HG02623 (cell line): ENCODE results near the gene TRPT1.

Experiments used
- ATAC-seq: cut with Tn5 transposase; IDR thresholded peaks from one replicate; pipeline ENCODE4 v1.9.1; 2021; ENCODE audit warnings: moderate library complexity; ENCODE audit not compliant: unreplicated experiment

The TRPT1 gene

GRCh38 chr11:64181506-64182411 is 44.2 kb downstream of the TRPT1 start:
- no peak for ATAC-seq

GRCh38 chr11:64180891-64181290 is 45.1 kb downstream of the TRPT1 start:
- ATAC-seq, result no peak

GRCh38 chr11:64178951-64179639 is 46.9 kb downstream of the TRPT1 start:
- ATAC-seq, result no peak

GRCh38 chr11:64178203-64178602 is 47.8 kb downstream of the TRPT1 start:
- ATAC-seq, result no peak

- no peak for ATAC-seq
Observed at GRCh38 chr11:64176751-64177150, 49.2 kb downstream of the TRPT1 start.
